IMR-90 (cell line): ENCODE results near the gene MANSC1. TPM values are rescaled to one million over a fixed set of nuclear protein-coding genes. Genes with fewer than 3 reads are reported as not detected.

ENCODE experiments used
- MXI1 ChIP-seq: IDR thresholded peaks from 2 replicates; pipeline ENCODE4 v1.6.1; 2012; ENCODE audit warnings: low read depth, mild to moderate bottlenecking, low read length, moderate library complexity, borderline replicate concordance
- USF2 ChIP-seq: fragments of 150-350 bp; IDR thresholded peaks from 2 replicates; pipeline ENCODE4 v1.6.1; 2017; ENCODE audit warnings: mild to moderate bottlenecking, antibody characterized with exemption, low read length, low read depth
- polyA plus RNA-seq, 3 experiments: library from polyadenylated mRNA; depleted of rRNA; stranded (reverse); fragments of >200 nt; gene quantifications; 2 replicates each; pipeline ENCODE4 v1.2.3, GENCODE V29; 2012; ENCODE audit warnings: low replicate concordance in 1 of 3
- total RNA-seq: library from RNA; depleted of rRNA; stranded (reverse); fragments of >200 nt; gene quantifications from 2 replicates; pipeline ENCODE4 v1.2.3, GENCODE V29; 2012

Gene MANSC1
- total and polyA plus RNA-seq, 2 of the 4 experiments (the other 2 are of a cell fraction) = 1.1 to 2.2 TPM

GRCh38 chr12:12333407-12334366, 16.4 kb downstream of the MANSC1 start (continued):
- no peak for TF ChIP-seq USF2
- no peak for TF ChIP-seq MXI1
